ENCODE results near the gene PARVA.

GRCh38 chr11:12494699-12495098 is 117.3 kb downstream of the PARVA start:
- TF ChIP-seq RAD21 (IDR thresholded peaks at IDR 0.05; ENCODE audit: low read depth) = no peak
- no peak for TF ChIP-seq TAF1 (IDR thresholded peaks at IDR 0.05; ENCODE audit: low read depth)
- TF ChIP-seq USF1 (IDR thresholded peaks at IDR 0.05) = no peak
- no peak for TF ChIP-seq YY1 (IDR thresholded peaks at IDR 0.05; ENCODE audit: low read depth)
- TF ChIP-seq REST (IDR thresholded peaks at IDR 0.05; ENCODE audit: low read depth) = no peak
- TF ChIP-seq EP300 (IDR thresholded peaks at IDR 0.05; ENCODE audit: borderline replicate concordance) = no peak
- no peak for TF ChIP-seq CREB1 (IDR thresholded peaks at IDR 0.05; ENCODE audit: low read depth)
- TF ChIP-seq MAX (IDR thresholded peaks at IDR 0.05) = no peak
- no peak for TF ChIP-seq CEBPB (IDR thresholded peaks at IDR 0.05)
- no peak for TF ChIP-seq TCF12 (IDR thresholded peaks at IDR 0.05; ENCODE audit: low read depth)
- no peak for TF ChIP-seq NFIC (IDR thresholded peaks at IDR 0.05)
- TF ChIP-seq ZBTB7A (IDR thresholded peaks at IDR 0.05; ENCODE audit: low read depth) = no peak

Data from Ishikawa (cell line).